Loucy (cell line): ENCODE data around the gene TTC13.

ENCODE experiments used
- CTCF ChIP-seq: fragments of 200-600 bp; sonication (generic); conservative IDR thresholded peaks from 2 replicates; pipeline ENCODE4 v1.5.1; 2014; ENCODE audit warnings: mild to moderate bottlenecking, antibody characterized with exemption, low read length
- EZH2phosphoT487 ChIP-seq: fragments of 200-600 bp; IDR thresholded peaks from 2 replicates; pipeline ENCODE4 v1.6.1; 2018; ENCODE audit warnings: antibody characterized with exemption, mild to moderate bottlenecking, moderate library complexity, borderline replicate concordance

DNA sequence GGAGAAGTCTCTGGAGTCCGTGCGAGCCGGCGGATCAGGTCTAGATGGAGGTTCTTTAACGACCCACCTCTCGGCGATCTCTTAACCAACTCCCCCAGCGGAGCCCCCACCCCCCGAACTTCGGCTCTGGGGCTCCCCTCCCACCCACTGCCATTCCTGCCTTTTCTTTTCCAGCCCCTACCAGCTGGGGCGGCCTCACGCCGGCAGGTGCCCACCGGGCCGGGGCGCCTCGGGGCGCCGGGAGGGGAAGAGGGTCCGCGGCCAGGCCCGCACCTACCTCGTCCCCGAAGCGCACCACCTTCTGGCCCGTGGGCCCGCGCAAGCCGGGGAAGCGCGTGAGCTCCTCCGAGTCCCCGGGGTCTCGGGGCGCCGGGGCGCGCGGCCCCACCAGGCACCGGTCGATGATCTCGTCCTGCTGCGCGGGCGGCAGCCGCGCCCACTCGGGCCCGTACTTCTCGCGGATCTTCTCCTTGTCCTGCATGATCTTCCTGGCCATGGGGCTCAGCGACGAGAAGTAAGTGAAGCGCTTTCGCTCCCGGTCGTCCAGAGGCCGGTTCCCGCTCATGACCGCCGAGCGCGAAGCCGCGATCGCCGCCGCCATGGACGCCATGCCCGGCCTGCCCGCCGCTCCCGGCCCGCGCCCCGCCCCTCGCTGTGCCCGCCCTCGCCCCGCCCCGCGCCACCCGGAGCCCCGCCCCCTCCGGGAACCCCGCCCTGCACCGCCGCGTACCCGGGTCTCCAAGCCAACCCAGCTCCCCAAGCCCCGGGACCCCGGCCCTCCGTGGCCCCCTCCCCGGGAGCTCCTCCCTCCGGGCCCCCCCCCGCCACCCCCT, 110.5 kb downstream of the TTC13 start, which contains the start of gene C1orf198:
- no peak; the same call in 1 of the 2 replicates for TF ChIP-seq CTCF
- no peak for TF ChIP-seq EZH2phosphoT487
